SK-N-SH (cell line): ENCODE data around the gene SLC8B1. TPM values are rescaled to one million over a fixed set of nuclear protein-coding genes. Genes with fewer than 3 reads are reported as not detected.

Experiments used
- CTCF ChIA-PET: fragments of 300-600, 350-600 bp; formaldehyde crosslinking; extraction: SDS; loops from one replicate; lab custom pipeline; 2021; lab: Yijun Ruan, JAX
- POLR2A ChIA-PET: fragments of 350-600 bp; sonication (Branson Sonifier 250); formaldehyde crosslinking; extraction: SDS; loops from one replicate; lab custom pipeline; 2020; ENCODE audit warnings: antibody characterized with exemption, inconsistent platforms; lab: Yijun Ruan, JAX
- DNase-seq: peaks from one replicate; pipeline ENCODE4 v3.0.0; 2012
- H2AFZ ChIP-seq: fragments of 200-600 bp; sonication (generic); 2 replicates; pipeline ENCODE4 v1.8.1; 2016; ENCODE audit warnings: antibody characterized with exemption, mild to moderate bottlenecking, low read depth
- H3F3A ChIP-seq: fragments of 200-600 bp; sonication (generic); replicated peaks from 2 replicates; pipeline ENCODE3; 2016; ENCODE audit warnings: antibody characterized with exemption, mild to moderate bottlenecking; ENCODE audit not compliant: insufficient read depth
- H3K27ac ChIP-seq, 2 experiments: fragments of 200-500 bp in 1 of 2; fragments of 200-600 bp in 1 of 2; sonication (Bioruptor generic) in 1 of 2; sonication (generic), shearing (Covaris generic) in 1 of 2; 2 replicates each; pipeline versions ENCODE4 v1.5.1 to v1.6.1; 2014 to 2016; ENCODE audit warnings: low read depth in 2 of 2, inconsistent platforms in 1 of 2, low read length in 1 of 2, mild to moderate bottlenecking in 1 of 2, mixed read lengths in 1 of 2
- H3K27me3 ChIP-seq: fragments of 200-600 bp; sonication (generic), shearing (Covaris generic); 2 replicates; pipeline ENCODE4 v1.6.1; 2016; ENCODE audit warnings: mixed run types; ENCODE audit not compliant: insufficient read depth
- H3K36me3 ChIP-seq, 2 experiments: fragments of 200-500 bp in 1 of 2; fragments of 200-600 bp in 1 of 2; sonication (Bioruptor generic) in 1 of 2; sonication (generic) in 1 of 2; replicated peaks in 1 of 2; 2 replicates each; pipeline versions ENCODE3 to v1.5.1; 2014 to 2016; ENCODE audit warnings: low read length in 1 of 2, mild to moderate bottlenecking in 1 of 2; ENCODE audit not compliant: insufficient read depth in 2 of 2, control insufficient read depth in 1 of 2
- H3K4me1 ChIP-seq, 2 experiments: fragments of 200-500 bp in 1 of 2; fragments of 200-600 bp in 1 of 2; sonication (Bioruptor generic) in 1 of 2; sonication (generic), shearing (Covaris generic) in 1 of 2; 2 replicates each; pipeline versions ENCODE4 v1.5.1 to v1.6.1; 2014 to 2016; ENCODE audit warnings: low read depth in 1 of 2, low read length in 1 of 2, mixed run types in 1 of 2; ENCODE audit not compliant: insufficient read depth in 2 of 2, control insufficient read depth in 1 of 2
- H3K4me2 ChIP-seq: fragments of 200-600 bp; sonication (generic), shearing (Covaris generic); 2 replicates; pipeline ENCODE4 v1.6.1; 2017; ENCODE audit warnings: mixed run types
- H3K4me3 ChIP-seq, 2 experiments: fragments of 200-500 bp in 1 of 2; fragments of 200-600 bp in 1 of 2; sonication (Bioruptor generic) in 1 of 2; sonication (generic), shearing (Covaris generic) in 1 of 2; 2 replicates each; pipeline versions ENCODE4 v1.5.1 to v1.8.1; 2014 to 2016; ENCODE audit warnings: low read depth in 2 of 2, inconsistent platforms in 1 of 2, low read length in 1 of 2, mild to moderate bottlenecking in 1 of 2, mixed read lengths in 1 of 2, moderate library complexity in 1 of 2
- H3K79me2 ChIP-seq: fragments of 200-600 bp; sonication (generic); 2 replicates; pipeline ENCODE4 v1.8.1; 2017; ENCODE audit warnings: mild to moderate bottlenecking; ENCODE audit not compliant: insufficient read depth
- H3K9ac ChIP-seq: fragments of 200-600 bp; sonication (generic); 2 replicates; pipeline ENCODE4 v1.6.1; 2017; ENCODE audit warnings: mixed run types
- H3K9me2 ChIP-seq: fragments of 200-600 bp; sonication (generic); 2 replicates; pipeline ENCODE4 v1.6.1; 2017; ENCODE audit warnings: mixed run types
- H3K9me3 ChIP-seq: fragments of 200-600 bp; sonication (generic); 2 replicates; pipeline ENCODE4 v1.6.1; 2017; ENCODE audit warnings: mixed run types, mild to moderate bottlenecking, moderate library complexity
- H4K20me1 ChIP-seq: fragments of 200-600 bp; sonication (generic); 2 replicates; pipeline ENCODE4 v1.6.1; 2017; ENCODE audit warnings: mild to moderate bottlenecking, mixed run types; ENCODE audit not compliant: insufficient read depth
- CHD2 ChIP-seq: fragments of 150-350 bp; IDR thresholded peaks from 2 replicates; pipeline ENCODE4 v1.6.1; 2018; ENCODE audit warnings: low read length; ENCODE audit not compliant: partially characterized antibody
- FOSL2 ChIP-seq: IDR thresholded peaks from 2 replicates; pipeline ENCODE4 v1.4.0; 2012; ENCODE audit warnings: low read depth, mild to moderate bottlenecking, moderate library complexity, borderline replicate concordance
- FOXM1 ChIP-seq: IDR thresholded peaks from 2 replicates; pipeline ENCODE4 v1.4.0; 2012; ENCODE audit warnings: low read depth, mild to moderate bottlenecking
- GATA2 ChIP-seq: sonication (generic); formaldehyde crosslinking; IDR thresholded peaks from 2 replicates; pipeline ENCODE4 v1.5.0; 2020; ENCODE audit warnings: mild to moderate bottlenecking, missing genetic modification reagents
- MXI1 ChIP-seq: IDR thresholded peaks from 2 replicates; pipeline ENCODE4 v1.6.1; 2012; ENCODE audit warnings: mild to moderate bottlenecking, low read depth, low read length, improper control_type of control experiment
- NRF1 ChIP-seq: IDR thresholded peaks from 2 replicates; pipeline ENCODE4 v1.6.1; 2012; ENCODE audit warnings: low read depth, mild to moderate bottlenecking, low read length
- RXRA ChIP-seq: IDR thresholded peaks from 2 replicates; pipeline ENCODE4 v1.4.0; 2012; ENCODE audit warnings: low read depth, mild to moderate bottlenecking, borderline replicate concordance
- WGBS: methylation state at CpG from one replicate; pipeline ENCODE4 v1.1.6; 2017; ENCODE audit warnings: low lambda C conversion rate; 5-methylcytosine and 5-hydroxymethylcytosine counted together
- polyA plus RNA-seq, 3 experiments: library from polyadenylated mRNA; depleted of rRNA; stranded (reverse); fragments of >200 nt; gene quantifications; 2 replicates each; pipeline ENCODE4 v1.2.3, GENCODE V29; 2012
- TF ChIP-seq, protein P1 (sequence below): fragments of 200-600 bp; sonication (generic); IDR thresholded peaks from 2 replicates; pipeline ENCODE4 v1.6.1; 2017; ENCODE audit warnings: antibody characterized with exemption, mild to moderate bottlenecking, moderate library complexity
- TF ChIP-seq, protein P2 (sequence below): IDR thresholded peaks from 2 replicates; pipeline ENCODE4; 2012
- TF ChIP-seq, protein P3 (sequence below): fragments of 150-350 bp; IDR thresholded peaks from 2 replicates; pipeline ENCODE4 v1.6.1; 2016; ENCODE audit warnings: mild to moderate bottlenecking, low read depth, low read length

Gene SLC8B1
- polyA plus RNA-seq, 1 of the 3 experiments (the other 2 are of a cell fraction), result 12.0 TPM

DNA sequence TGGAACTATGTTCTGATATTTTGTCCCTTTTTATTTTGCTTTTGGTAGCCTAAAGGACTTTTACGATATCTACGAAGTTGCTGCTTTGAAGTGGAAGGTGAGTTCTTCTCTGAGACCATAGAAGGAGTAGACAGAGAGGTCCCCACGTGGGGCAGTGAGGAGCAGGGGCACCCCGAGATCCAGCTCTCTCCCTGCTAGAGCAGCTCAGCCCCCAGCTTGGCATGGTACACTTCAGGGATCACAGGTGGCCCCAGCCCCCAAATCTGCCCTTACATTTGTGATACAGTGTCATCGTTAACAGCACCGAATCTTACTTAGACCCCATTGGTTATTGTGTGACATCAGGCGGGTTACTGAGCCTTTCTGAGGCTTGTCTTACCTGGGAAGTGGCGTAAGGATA lies 56.8 kb downstream of the SLC8B1 start:
- 83% methylated on average over 8 of the region's 8 CpGs for WGBS
- no peaks in the 10 kb centered on the region for H3K27me3 ChIP-seq
- no peaks in the 10 kb centered on the region for H3K9me2 ChIP-seq
- H3K4me1 ChIP-seq, result peaks cover 0 to 2% of the 10 kb centered on the region in 2 experiments; a peak in 1 of 4 replicates
- no peaks in the 10 kb centered on the region for H3K79me2 ChIP-seq
- H3K4me3 ChIP-seq, result no peak overlapping the region
- no peaks in the 10 kb centered on the region for H3K9me3 ChIP-seq
- H3K36me3 ChIP-seq, result peaks cover 0 to 13% of the 10 kb centered on the region in 2 experiments
- no peak overlapping the region for H3K27ac ChIP-seq
- H4K20me1 ChIP-seq, result no peaks in the 10 kb centered on the region
- POLR2A ChIA-PET, result no interaction called here
- TF ChIP-seq, protein P1, sequence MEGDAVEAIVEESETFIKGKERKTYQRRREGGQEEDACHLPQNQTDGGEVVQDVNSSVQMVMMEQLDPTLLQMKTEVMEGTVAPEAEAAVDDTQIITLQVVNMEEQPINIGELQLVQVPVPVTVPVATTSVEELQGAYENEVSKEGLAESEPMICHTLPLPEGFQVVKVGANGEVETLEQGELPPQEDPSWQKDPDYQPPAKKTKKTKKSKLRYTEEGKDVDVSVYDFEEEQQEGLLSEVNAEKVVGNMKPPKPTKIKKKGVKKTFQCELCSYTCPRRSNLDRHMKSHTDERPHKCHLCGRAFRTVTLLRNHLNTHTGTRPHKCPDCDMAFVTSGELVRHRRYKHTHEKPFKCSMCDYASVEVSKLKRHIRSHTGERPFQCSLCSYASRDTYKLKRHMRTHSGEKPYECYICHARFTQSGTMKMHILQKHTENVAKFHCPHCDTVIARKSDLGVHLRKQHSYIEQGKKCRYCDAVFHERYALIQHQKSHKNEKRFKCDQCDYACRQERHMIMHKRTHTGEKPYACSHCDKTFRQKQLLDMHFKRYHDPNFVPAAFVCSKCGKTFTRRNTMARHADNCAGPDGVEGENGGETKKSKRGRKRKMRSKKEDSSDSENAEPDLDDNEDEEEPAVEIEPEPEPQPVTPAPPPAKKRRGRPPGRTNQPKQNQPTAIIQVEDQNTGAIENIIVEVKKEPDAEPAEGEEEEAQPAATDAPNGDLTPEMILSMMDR, result no peak
- TF ChIP-seq MXI1 (no peak), RXRA (no peak), CHD2 (no peak)
- TF ChIP-seq, all 33 proteins: peak for 0
- no peak overlapping the region for H3K4me2 ChIP-seq
- H2AFZ ChIP-seq, result no peak overlapping the region
- CTCF ChIA-PET, result interaction anchor here (1.5 kb wide), 1 partner anchor 14 kb away, joined by 3 read pairs; no protein-coding TSS in a partner anchor
- peaks cover 2% of the 10 kb centered on the region for H3F3A ChIP-seq
- no peak overlapping the region for H3K9ac ChIP-seq
- no peak for DNase-seq

DNA sequence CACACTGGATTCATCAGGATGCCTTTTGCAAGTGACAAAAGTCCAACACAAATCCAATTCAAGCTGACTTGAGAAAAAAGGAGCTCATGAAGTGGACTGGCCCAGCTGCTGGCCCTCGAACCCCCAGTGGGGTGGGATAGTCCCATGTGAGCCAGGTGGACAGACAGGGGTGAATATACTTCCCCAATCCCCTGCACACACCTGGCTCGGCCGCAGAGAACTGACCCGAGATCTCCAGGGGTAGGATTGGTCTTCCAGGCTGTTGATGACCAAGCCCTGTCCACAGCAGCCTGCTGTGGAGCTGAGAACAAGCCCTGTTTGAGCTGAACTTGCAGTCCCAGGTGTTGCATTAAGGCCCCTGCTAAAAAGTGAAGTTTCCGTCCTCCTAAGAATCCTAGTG lies 57.4 kb downstream of the SLC8B1 start:
- Histone ChIP-seq H3K27me3 (no peaks in the 10 kb centered on the region), H3K4me1 (peaks cover 0 to 8% of the 10 kb centered on the region in 2 experiments; a peak in 2 of 4 replicates), H4K20me1 (no peaks in the 10 kb centered on the region), H3K9ac (no peak overlapping the region), H3K4me3 (no peak overlapping the region), H2AFZ (no peak overlapping the region), H3F3A (peaks cover 2% of the 10 kb centered on the region), H3K79me2 (no peaks in the 10 kb centered on the region), H3K36me3 (peaks cover 0 to 13% of the 10 kb centered on the region in 2 experiments), H3K9me3 (no peaks in the 10 kb centered on the region), H3K4me2 (no peak overlapping the region), H3K27ac (no peak overlapping the region), H3K9me2 (no peaks in the 10 kb centered on the region)
- CTCF ChIA-PET, result interaction anchor here (0.7 to 1.5 kb wide), 2 partner anchors 14 to 63 kb away, joined by 3 read pairs; no protein-coding TSS in a partner anchor
- POLR2A ChIA-PET, result no interaction called here
- TF ChIP-seq, protein P2, sequence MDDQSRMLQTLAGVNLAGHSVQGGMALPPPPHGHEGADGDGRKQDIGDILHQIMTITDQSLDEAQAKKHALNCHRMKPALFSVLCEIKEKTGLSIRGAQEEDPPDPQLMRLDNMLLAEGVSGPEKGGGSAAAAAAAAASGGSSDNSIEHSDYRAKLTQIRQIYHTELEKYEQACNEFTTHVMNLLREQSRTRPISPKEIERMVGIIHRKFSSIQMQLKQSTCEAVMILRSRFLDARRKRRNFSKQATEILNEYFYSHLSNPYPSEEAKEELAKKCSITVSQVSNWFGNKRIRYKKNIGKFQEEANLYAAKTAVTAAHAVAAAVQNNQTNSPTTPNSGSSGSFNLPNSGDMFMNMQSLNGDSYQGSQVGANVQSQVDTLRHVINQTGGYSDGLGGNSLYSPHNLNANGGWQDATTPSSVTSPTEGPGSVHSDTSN, result no peak
- TF ChIP-seq, protein P3, sequence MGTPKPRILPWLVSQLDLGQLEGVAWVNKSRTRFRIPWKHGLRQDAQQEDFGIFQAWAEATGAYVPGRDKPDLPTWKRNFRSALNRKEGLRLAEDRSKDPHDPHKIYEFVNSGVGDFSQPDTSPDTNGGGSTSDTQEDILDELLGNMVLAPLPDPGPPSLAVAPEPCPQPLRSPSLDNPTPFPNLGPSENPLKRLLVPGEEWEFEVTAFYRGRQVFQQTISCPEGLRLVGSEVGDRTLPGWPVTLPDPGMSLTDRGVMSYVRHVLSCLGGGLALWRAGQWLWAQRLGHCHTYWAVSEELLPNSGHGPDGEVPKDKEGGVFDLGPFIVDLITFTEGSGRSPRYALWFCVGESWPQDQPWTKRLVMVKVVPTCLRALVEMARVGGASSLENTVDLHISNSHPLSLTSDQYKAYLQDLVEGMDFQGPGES, result no peak
- TF ChIP-seq FOXM1 (no peak), GATA2 (CRISPR knock-in tag) (no peak), NRF1 (no peak), FOSL2 (no peak)
- TF ChIP-seq, protein P1, result no peak
- DNase-seq, result no peak
- 100% methylated on average over 2 of the region's 5 CpGs for WGBS
